Activated CD8-positive, alpha-beta memory T cell treated with anti-CD3 and anti-CD28 coated beads, Interleukin-2, amount 50 U/mL, for 48 hours (primary cell): ENCODE results near the gene CYB561D1.
A peak's percentile ranks its signal among the peaks of the same experiment; 100 is the strongest.

ENCODE experiments used
- DNase-seq: peaks from one replicate; pipeline ENCODE4 v3.0.0-alpha.2; 2020

The CYB561D1 gene

GRCh38 chr1:109482242-109482641 lies 11.7 kb upstream of the CYB561D1 start:
- DNase-seq: no peak

DNA sequence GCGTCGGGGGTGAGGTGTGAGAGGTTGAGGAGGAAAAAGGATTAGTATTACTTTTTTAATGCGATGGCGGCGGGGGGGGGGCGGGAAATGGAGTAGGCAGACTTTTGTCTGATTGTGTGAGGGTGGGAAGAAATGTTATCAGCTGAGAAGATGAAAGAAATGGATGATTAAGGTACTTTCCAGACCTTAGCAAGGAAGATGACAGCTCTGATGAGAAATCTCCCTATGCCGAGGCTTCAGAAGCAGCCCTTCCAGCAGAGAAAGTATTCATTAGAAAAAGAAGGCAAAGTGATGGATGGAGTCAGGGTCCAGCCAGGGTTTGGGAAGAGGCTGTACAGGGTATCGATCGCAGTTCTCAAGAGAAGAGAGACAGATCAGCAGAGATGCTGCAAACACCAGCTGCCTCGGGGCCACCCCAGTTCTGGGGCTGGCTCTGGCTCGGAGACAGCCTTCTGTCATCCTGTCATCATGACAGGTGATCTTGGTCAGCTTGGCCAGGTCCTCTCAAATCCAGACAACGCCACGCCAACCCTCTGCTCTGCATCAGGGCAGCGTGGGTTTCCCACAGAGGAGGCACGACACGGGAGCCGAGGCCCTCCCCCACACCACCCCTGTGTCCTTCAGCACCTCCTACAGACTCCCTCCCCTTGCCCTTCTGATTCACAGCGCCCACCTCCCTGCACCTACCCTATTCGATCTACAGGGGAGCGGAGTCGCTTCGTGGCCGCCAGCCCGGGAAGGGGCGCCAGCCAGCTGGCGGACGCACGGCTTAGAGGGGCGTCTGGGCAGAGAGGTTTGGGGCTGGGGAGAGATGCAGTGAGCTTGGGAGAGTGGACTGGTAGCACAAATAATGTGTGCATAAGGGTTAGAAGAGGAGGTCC lies 10.9 kb upstream of the CYB561D1 start:
- peak; percentile 73 for DNase-seq

- DNase-seq: peak; percentile 91
Measured at GRCh38 chr1:109483672-109484518, 10.0 kb upstream of the CYB561D1 start, which contains the start of gene ATXN7L2. Gene ATXN7L2 (plus strand): TSS chr1:109483905. CDS start chr1:109483954, 49 bp downstream.

GRCh38 chr1:109484519-109484975 lies 9.3 kb upstream of the CYB561D1 start:
- no peak for DNase-seq

GRCh38 chr1:109485001-109485400 lies 8.9 kb upstream of the CYB561D1 start:
- DNase-seq: no peak

- DNase-seq: no peak
Measured at GRCh38 chr1:109487261-109487660, 6.6 kb upstream of the CYB561D1 start.

GRCh38 chr1:109488201-109488600 lies 5.7 kb upstream of the CYB561D1 start:
- DNase-seq: no peak

DNA sequence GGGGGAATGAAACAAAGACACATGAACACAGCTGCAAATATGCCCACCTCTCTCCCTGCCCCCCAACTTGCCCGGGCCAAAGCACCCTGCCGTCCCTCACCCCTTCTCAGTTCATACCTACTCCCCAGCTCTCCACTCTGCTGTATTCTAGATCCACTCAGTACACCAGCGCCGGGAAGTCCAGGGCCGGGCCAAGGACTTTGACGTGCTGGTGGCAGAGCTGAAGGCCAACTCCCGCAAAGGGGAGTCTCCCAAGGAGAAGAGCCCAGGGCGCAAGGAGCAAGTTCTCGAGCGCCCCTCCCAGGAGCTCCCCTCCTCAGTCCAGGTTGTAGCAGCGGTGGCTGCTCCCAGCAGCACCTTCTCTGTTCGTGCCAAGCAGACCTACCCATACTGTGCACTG lies 5.2 kb upstream of the CYB561D1 start:
- no peak for DNase-seq

DNA sequence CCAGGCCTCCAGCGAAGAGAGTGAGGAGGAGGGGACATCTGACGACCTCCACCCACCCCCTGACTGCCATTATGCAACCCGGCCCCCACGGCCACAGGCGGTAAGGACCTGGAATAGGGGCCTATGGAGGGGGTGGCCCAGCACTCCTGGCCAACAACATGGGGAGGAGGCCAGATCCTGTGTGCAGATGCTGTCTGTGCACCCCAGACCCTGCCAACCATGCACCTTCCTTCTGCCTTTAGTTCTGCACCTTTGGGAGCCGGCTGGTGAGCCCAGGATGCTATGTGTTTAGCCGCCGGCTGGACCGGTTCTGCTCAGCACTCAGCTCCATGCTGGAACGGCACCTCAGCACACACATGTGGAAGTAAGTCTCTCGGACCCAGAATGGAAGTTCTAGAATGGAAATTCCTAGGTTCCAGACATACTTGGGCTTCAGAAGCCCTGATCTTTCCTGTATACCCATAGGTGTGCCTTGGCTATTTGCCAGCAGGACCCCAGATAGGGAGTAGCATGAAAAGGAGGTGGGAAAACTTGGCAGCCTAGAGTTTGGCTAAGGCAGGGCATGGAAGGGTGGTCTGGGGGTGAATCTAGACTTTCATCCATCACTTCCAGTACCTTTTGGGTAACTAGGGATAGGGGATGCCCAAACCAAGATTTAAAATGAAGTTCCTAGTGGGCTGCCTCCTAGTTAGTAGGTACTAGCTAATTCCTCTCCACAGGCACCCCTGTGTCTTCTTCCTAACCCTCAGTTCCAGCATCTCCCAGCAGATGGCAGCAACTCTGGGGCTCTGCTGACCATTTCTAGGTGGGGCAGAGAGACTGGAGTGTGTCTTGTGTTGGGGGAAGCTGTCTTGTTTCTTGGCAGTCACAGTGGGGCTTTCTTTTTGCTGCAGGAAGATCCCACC lies 3.6 kb upstream of the CYB561D1 start:
- DNase-seq: peak; percentile 82

GRCh38 chr1:109490934-109491302 lies 3.0 kb upstream of the CYB561D1 start:
- DNase-seq: no peak

DNA sequence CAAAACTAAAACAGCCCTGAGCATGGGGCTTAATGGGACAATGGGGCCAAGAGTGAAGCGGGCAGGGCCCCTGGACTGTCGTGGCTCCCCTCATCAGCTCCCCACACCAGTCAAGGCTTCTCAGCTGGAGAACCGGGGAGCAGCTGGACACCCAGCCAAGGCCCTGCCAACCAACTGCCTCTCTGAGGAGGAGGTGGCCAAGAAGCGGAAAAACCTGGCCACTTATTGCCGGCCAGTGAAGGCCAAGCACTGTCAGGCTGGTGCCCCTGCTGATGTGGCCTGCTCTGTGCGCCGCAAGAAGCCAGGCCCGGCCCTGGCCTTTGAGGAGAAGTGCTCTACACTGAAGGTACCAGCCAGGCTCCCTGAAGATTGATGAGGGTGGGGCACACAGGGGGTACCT lies 2.5 kb upstream of the CYB561D1 start:
- DNase-seq: no peak

DNA sequence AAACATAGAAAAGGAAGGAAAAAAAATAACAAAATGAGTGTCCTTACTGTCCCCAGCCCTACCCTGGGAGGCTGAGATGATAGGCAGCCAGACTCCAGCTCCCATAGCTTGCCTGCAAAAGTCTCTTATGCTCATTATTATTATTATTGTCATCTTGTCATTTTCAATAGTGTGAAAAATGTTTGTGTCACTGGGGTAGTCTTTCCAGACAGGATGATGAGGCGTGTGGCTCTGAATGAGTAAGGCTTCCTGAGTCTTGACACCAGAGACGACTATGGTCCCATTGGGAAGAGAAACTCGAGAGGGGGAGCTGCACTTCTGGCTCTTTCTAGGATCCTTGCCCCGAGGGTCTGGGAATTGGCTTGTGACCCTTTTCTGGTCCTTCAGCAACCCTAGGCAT lies 1.1 kb upstream of the CYB561D1 start:
- peak; percentile 44 for DNase-seq

- no peak for DNase-seq
Measured at GRCh38 chr1:109493227-109493626, 667 bp upstream of the CYB561D1 start.

- peak; percentile 47 for DNase-seq
Measured at GRCh38 chr1:109495738-109496137, 1.8 kb downstream of the CYB561D1 start.

GRCh38 chr1:109497449-109498160 lies 3.7 kb downstream of the CYB561D1 start:
- peak; percentile 44 for DNase-seq

- DNase-seq: peak; percentile 62
Measured at GRCh38 chr1:109498161-109498801, 4.4 kb downstream of the CYB561D1 start.

- peak; percentile 43 for DNase-seq
Measured at GRCh38 chr1:109499081-109499480, 5.2 kb downstream of the CYB561D1 start.

- peak; percentile 74 for DNase-seq
Measured at GRCh38 chr1:109499661-109500536, 6.0 kb downstream of the CYB561D1 start.

DNA sequence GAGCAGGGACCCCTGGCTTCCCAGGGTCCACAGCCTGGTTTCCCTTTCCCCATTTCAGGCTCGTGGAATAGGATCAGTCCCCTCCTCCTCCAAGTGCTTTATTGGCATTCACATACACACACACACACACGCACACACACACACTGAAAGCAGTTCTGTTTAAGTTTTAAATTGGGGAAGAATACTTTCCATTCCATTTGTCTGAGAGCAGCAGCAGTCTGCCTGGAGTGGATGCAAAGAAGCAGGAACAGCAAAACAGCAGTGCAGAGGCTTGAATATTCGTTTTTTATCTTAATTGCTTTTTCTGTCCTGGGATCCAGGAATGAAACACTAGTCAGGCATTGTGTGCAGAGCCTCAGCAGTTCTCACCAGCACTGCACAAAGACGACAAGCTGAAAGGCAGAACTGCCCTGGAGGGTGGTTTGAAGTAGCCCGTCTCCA lies 7.1 kb downstream of the CYB561D1 start:
- DNase-seq: no peak

DNA sequence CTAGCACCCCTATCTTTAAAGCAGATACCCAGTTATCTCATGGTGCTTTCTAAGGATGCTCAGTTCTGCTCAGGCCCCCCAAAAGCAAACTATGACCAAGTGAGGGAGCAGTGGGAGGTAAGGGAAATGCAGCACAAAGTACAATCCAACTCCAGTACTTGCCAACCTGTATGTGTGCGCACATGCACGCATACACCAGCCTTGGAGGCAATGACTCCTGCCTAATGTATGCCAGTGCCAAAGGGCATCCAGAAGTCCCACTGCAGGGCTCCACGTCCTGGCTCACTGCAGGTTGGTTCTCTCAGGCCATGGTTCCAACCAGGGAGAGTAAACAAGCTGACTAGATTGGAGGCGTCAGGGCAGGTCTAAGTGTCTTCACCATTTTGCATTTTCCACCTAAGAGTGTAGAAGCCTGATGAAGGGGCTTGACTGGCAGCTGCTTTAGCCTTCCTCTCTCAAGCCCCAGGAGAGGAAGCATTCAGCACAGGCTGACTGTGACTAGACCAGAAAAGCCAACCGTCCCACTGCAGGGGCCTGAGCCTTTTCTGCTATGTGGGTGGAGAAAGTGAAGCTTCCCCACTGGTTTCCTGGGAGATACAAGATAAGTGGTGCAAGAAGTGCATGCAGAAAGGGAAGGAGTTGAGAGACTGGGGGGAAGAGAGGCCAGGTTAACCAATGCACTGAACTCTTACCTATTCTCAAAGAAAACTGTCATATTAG lies 7.9 kb downstream of the CYB561D1 start:
- DNase-seq: no peak
